NOMO-1 treated with DMSO at 0.1 percent for 48 hours (cell line): ENCODE measurements around the gene IQSEC1.

ENCODE experiments used
- DNase-seq: peaks from one replicate; lab custom pipeline; 2025; ENCODE audit not compliant: unreplicated experiment; lab: John Stamatoyannopoulos, UW

IQSEC1 gene

DNA sequence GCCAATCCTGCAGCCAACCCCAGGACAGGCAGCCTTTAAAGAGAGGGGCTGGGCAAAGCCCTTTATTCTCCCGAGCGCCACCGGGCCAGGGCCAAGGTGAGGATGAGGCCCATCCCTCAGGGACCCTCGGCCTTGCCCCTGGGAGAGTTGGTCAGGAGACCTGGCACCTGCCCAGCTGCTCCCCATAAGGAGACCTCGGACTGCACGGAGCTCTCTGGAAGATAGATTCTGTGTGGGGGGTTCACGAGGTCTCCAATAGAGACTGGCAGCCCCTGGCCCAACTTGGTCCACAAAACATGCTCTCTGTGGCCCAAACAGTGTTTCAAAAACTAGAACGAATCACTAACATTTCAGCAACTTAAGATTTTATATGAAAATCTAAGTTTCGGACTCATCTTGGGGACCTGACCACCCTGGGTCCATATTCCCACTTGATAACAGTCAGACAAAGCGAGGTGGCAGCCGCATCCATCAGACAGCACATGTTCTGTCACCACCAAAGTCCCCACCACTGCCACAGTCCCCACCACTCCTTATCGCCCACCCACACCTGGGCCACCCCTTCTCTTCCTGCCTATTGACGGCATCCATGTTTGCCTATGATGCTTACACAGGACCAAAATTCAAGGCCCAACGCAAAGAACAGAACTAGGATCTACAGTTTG lies 117.4 kb downstream of the IQSEC1 start:
- no peak for DNase-seq

DNA sequence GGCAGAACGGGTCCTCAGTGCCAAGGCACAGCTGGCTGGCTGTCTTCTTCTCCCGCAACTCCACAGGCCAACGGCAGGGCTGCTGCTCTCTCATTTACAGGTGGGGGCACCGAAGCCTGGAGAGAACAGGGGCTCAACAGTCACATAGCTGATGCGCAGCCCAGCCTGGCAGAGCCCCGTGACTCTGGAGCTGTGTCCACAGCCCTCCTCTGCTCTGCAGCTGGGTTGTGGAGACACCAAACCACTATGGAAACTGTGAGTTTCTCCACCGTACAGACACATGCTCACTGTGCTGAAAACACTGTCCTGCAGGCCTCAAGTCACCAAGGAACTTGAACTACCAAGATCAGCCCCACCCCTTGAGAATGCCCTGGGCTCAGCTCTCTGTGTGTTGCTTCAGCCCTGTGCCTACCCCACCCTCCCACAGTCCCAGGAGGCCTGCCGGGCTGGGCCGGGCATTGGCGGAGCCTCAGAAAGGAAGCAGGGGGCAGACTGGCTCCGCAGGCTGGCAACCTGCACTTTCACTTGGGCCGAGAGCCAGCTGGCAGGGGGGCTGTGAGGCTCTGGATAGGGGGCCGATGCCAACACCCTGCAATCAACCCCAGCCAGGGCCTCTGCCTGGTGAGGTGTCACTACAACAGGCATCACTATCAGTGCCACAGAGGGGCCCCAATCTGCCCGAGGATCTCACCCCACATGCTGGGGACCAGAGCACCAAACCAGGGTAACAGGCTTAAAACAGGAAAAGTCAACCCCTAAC lies 118.2 kb downstream of the IQSEC1 start:
- no peak for DNase-seq

DNA sequence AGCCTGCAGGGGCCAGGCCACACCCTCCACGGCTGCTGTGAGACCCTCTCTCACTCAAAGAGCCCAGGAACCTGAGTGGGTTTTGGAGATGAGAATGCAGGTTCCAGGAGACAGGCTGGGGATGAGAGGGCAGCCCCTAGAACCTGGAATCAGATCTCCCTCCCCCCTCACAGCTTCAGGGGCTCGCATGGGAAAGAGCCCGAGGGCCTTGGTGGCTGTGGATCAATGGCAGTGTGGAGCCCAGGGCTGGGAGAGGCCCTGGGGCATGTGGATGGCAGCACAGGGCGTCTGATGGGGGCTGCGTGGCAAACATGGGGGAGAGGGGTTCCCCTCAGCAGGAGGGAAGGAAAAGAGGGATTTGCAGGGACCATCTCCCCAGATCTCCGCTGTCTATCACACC lies 119.0 kb downstream of the IQSEC1 start:
- no peak for DNase-seq

DNA sequence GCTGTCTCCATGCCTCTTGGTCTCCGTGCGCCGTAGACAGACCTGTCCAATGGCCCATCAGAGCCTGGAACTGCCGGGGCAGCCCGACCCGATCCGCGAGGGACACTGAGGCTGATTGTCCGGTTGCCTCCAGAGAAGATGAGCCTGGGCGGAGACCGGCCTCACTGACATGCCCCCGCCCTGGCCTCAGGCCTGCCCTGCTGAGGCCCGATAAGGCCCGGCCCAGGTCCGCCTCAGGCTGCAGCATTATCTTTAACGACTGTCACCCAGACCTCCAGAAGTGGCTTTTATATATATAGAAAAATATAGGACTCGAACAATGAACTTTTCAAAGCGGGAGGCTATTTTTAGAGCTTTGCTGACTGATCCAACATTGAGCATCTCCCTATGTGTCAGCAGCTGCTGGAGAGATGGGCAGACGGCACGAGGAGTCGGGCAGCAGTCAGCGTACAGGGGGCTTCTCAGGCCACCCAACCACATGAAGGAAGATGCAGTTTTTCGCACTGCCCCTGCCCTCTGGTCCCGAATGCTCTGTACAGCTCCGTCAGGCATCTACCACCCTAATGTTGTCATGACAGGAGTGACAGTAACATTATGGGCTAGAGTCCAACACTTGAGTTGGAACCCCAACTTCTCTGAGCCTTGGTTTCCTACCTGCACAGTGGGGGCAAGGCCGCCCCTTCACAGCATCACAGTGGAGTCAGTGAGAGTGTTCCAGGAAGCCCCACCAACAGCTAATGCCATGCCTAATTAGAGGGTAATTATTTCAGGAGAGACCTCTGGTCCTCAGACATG lies 119.8 kb downstream of the IQSEC1 start:
- no peak for DNase-seq

DNA sequence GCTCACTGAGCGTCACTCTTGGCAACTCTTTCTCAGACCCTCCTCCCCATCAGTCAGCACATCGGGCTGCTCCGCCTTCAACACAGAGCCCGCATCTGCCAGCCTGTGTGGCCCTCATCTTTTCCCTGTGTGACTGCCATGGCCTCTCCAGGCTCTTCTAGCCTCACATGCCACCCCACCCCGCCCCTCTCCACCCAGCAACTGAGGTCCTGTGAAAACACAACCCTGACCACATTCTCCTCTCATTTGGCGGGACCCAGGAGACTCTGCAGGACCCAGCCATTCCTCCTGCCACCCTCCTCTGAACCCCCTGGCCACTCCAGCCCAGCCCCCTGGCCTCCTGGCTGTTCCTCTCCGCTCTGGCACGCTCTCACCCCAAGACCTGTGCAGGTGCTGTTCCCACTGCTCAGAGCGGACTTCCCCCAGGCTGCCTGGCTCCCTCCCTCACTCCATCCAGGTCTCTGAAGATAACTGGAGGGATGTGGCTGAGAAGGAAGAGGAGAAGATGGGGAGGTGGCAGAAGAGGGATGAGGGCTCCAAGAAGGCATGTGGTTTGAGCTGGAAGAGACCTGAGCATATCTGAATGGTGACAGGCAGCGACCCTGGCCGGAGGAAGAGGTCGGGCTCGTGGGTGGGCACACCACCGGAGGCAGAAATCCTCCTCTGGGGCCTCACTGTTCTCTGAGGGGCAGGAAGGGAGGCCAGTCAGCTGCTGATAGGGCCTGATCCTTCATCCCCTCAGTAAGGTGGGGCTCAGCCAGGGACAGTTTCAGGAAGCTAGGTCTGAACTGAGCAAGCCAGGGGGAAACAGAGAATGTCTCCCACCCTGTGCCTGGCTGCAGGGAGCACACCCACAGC lies 120.7 kb downstream of the IQSEC1 start:
- no peak for DNase-seq

DNA sequence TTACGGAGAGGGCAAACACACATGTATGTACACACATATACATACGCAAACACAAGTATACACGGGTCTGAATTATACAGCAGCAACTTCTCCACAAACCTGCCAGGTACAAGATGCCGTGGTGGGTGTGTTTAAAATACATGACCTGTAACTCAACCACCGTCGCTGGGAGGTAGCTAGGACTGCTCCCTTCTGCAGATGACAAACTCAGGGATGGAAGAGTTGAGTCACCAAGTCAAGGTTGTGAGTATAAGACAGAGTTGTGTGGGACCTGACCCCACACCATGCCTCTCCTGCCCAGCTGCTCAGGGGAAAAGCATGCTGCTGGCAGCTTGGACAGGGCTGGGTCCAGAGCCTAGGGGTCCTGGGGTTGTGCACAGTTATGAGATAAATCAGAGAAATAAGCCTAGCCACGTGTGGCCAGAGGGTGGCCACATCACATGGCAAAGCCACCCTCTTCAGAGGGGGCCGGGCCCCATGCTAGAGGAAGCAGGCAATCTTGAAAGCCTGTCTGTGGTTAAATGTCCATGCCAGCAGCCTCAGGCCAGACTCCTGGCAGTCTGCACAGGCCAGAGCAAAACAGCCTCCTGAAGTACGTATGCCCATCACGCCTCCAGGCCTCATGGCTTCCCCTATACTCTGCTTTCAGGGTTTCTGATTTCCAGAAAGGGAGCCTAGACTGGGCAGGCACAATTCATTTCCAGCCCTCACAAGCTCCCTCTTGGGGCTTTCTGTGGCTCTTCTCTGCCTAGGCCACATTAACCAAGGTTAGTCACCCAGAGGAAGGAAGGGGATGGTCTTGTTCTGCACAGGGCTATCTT lies 124.1 kb downstream of the IQSEC1 start:
- peak; percentile 75 for DNase-seq

DNA sequence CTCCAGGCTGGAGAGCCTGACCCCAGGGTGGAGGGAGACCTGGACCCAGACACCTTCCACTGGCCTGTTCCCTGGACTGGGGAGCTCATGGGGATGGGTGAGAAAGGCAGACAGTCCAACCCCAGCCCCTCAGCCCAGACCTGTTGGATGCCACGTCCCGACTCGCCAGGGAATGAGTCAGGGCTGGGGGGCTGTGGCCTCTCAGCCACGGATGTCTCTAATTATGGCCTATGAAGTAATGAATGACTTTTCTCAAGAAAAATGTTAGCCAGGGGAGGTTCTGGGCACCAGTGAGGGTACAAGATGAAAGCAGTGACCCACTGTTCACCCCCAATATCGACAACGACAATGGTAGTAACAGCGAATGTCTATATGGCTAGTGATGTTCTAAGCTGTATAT lies 124.9 kb downstream of the IQSEC1 start:
- no peak for DNase-seq

DNA sequence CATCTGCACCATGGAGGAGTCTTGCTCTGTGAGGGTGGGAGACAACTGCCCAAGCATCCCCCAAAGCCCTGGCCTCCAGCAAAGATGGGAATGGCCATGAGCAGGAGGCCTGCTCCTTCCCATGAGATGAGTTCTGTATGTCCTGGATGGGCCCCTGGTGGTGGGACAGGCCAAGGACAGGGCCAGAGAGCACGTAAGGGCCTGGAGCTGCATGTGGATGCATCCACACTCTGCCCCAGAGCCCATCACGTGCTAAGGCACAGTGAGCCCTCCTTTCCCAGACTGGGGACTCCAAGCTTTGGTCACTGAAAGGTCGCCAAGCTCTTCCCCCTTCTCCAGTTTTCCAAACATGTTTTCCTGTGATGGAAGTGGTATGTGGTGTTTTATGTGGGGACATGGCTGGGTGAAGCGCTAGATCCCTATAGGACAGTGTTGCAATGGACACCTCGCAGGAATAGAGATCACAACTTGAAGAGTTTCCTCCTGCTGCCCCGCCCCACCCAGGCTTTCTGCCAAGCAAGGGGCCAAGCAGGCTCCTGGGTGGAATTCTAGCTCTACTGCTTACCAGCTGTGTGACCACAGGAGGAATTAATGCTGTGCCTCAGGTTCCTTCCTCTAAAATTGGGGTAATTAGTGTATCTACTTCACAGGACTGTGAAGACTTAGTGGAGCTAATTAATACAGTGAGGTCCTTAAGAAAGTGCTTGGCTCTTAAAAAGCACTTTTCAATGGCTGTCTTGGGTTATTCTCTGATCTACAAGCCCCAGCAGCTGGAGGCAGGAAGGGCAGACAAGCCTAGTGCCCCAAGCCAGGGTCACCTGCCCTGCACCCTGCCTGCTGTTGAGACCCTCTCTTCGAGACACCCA lies 125.5 kb downstream of the IQSEC1 start:
- peak; percentile 13 for DNase-seq

DNA sequence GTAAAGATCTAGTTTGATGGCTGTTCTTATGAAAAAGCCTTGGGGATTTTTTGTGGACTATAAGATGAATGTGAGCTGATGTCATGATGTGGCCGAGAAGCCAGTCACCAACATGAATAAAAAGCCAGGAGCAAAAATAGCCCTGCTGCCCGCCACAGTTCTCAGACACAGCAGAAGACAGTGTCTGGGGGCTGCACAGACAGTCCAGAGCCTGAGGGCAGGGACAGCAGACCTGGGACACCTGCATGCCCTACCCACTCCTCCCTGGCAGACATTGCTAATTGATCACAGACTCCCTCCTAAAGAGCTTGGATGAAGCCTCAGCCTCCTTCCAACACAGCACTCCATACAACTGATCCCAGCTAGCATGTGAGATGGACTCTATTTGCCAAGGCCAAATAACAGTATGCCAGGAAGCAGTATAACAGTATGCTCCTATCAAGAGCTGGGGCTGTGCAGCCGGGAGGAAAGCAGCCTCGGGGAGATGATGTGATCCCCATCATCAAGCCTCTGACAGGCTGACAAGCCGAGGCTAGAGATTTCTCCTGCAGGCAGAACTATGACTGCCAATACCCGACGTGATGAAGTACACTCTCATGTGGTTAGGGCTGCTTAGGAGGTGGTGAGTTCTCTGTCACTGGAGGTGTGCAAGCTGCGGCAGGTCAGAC lies 126.4 kb downstream of the IQSEC1 start:
- DNase-seq = no peak

DNA sequence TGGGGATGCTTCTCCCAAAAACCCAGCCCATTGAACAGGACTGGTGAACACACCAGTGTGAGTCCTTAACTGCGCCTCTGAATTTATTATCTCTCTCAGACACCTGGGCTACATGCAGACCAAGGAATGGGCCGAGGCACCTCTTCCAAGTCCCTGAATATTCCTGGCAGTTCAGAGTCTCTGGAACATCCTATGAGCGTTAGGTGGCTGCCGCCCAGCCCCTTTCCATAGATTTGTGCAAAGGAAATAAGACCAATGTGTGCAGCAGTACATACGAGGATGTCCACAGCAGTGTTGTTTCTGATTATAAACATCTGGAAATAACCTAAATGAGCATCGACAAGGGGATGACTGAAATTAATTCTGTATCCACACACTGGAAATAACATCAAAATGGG lies 127.0 kb downstream of the IQSEC1 start:
- DNase-seq = no peak

DNA sequence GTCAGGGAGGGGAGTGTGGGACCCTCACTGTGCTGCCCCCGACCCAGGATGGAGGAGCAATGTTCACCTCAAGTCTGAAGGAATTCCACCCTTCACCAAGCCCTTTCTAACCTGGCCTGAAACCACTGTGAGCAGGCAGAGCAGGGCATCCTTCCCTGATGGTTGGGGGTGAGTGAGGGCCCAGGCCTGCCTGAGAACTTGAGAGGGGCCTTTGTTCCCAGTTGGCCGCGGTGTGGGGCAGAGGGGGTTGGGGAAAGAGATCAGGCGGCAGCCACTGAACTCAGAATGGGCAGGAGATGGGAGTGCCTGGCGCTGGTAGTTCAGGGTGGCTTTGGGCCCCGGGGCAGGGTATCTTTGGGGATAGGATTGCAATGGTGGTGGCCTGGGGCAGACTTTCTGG lies 128.4 kb downstream of the IQSEC1 start:
- no peak for DNase-seq

DNA sequence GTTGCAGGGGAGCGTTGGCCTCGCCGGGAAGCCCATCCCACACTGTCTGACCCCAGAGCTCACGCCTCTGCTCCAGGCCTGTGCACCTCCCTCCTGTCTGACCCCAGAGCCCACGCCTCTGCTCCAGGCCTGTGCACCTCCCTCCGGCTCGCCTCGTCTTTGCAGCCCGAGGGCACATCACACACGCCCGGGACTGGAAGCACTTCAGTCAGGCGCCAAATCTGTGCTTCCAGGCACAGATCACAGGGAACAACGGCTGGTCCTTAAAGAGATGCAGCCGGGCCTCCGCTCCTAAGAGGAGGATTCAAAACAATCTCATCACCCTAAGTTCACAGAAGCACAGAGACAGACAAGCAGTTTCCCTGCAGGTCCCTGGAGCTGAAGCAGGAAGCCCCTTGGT lies 128.8 kb downstream of the IQSEC1 start:
- DNase-seq = no peak

DNA sequence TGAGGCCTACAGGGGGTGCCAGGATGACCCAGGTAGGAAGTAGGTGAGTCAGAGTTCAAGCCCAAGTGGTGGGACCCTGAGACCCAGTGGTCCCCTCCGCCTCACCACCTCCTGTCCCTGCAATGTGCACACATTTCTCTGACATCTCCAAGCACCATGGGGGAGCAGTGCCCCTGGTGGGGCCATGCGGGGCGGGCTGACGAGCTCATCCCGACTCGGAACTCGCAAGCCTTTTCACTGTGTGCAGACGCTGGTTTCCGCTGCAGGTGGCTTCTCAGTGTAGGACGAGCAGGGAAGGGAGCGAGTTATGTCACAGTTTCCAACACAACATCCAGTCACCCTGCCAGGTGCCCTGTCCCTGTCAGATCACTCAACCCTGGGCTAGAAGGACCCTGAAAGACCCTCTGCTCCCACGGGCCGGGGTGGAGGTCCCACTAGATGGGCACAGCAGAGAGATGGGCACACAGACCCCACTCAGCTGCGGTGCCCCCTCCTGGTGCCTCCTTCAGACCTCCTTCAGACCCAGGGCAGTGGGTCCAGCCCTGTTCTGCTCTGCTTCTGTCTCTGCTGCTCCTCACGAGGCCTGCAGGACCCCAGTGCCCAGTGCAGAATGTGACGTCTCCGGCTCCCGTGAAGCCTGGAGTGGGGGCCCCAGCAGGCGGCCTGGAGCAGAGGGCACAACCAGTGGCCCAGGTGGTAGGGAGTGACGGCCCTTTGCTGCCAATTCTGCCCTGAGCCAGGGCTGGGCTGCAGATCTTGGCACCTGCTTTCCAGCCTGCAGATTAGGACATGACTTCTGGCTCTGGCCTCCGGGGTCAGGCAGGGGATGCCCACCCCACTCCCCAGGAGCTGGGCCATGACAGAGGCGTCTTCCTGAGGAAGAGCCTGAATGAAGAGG lies 129.9 kb downstream of the IQSEC1 start:
- DNase-seq = no peak

DNA sequence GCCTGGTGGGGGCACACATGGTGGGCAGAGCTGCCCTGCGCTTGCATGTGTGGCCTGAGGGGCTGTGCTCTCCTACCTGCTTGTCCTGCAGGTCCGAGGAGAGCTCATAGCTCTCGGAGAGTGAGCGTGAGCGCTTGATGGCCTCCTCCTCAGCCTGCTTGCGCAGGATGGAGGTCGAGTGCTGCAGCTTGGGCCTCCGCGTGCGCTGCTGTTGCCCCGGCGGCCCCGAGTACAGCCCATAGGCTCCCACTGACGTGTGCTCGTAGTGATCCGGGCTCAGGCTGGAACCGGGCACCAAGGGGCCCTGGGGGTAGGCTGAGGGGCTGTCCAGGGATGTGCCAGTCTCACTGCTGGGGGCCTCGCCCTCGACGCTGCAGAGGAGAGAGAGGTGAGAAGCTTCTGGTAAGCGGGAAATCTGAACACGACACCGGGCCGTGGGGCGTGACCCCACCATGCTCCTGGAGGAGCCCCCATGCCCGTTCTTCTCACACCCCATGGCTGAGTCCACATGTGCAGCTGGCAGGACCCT lies 131.7 kb downstream of the IQSEC1 start:
- no peak for DNase-seq

DNA sequence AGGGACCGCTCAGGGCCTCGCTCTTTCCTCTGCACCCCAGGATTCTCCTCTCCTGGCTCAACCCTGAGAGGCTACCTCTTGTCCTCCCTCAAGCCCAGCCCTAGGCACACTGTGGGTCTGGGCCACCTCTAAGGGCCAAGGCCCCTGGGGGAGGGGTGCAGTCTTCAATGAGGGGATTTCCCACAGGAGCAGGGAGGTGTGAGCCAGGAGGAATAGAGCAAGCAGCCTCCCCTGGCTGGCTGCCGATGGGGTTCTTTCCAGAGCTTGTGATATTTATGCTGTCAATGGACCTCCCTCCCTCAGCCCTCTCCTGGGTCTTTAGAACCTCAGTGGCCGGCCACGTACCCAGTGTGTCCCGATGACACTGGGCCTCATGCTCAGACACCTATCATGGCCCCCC lies 132.4 kb downstream of the IQSEC1 start:
- no peak for DNase-seq

DNA sequence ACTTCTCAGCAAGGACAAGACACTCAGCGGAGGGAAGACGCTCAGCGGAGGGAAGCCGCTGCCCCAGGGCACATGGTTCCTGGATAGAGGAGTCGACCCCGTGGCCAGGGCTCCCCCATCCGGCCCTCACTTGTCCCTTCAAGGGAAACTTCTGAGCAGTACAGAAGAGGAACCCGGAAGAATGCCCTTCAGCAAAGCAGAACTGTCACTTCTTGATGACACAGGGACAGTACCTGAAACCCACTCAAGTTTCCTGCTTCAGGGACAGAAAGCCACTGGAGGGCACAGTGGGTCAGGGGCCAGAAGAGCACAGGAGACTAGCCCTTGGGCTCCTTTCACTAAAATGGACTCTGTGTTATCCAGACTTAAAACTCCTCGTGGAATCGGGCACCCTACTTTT lies 134.1 kb downstream of the IQSEC1 start:
- no peak for DNase-seq

DNA sequence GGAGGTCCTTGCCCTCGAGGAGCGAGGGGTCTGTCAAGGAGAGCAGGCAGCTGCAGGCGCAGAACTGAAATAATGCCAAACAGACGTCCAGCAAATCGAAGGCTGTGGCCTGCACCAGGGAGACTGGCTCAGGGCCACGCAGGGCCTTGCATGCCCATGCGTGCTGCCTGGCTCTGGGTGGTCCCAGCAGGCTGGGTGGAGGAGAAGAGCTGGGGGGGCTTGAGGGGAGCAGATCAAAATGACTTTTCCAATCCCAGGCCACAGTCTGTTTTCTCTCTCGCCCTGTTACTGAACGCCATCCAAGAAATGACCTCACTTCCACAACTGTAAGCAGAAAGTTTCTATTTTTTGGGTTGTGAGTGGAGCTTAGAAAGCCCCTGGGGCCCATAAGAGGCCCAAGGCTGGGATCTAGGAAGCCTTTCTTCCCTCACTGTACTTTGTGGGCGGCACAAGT lies 134.9 kb downstream of the IQSEC1 start:
- DNase-seq = no peak
